Naive B cell (primary cell): ENCODE data around the gene ADTRP. TPM values are rescaled to one million over a fixed set of nuclear protein-coding genes. Genes with fewer than 3 reads are reported as not detected.

Source experiments
- ATAC-seq, 2 donors: fragments of 150-1000 bp; cut with Tn5 transposase; 2 replicates each; pipeline ENCODE4 v1.10.0; 2021; ENCODE audit warnings: low read depth in 2 of 2, mild to moderate bottlenecking in 2 of 2, moderate library complexity in 2 of 2
- DNase-seq: peaks from one replicate; pipeline ENCODE4 v3.0.0; 2022
- H3K27ac Mint-ChIP-seq, 6 donors: one replicate each; pipeline ENCODE4 v1.8.0; 2020 to 2022; ENCODE audit warnings: mild to moderate bottlenecking in 6 of 6, mixed read lengths in 6 of 6, moderate library complexity in 5 of 6, inconsistent platforms in 2 of 6
- H3K27me3 Mint-ChIP-seq, 3 donors: one replicate each; pipeline ENCODE4 v1.8.0; 2021 to 2022; ENCODE audit warnings: mixed read lengths in 3 of 3, mild to moderate bottlenecking in 1 of 3
- H3K36me3 Mint-ChIP-seq, 2 donors: one replicate each; pipeline ENCODE4 v1.8.0; 2020 to 2022; ENCODE audit warnings: mixed read lengths in 2 of 2, inconsistent platforms in 1 of 2, mild to moderate bottlenecking in 1 of 2
- H3K4me1 Mint-ChIP-seq, 3 donors: one replicate each; pipeline ENCODE4 v1.8.0; 2020 to 2022; ENCODE audit warnings: mixed read lengths in 3 of 3, inconsistent platforms in 1 of 3, mild to moderate bottlenecking in 1 of 3, moderate library complexity in 1 of 3
- H3K4me3 Mint-ChIP-seq, 8 donors: one replicate each; pipeline ENCODE4 v1.8.0; 2020 to 2022; ENCODE audit warnings: mild to moderate bottlenecking in 8 of 8, mixed read lengths in 8 of 8, moderate library complexity in 8 of 8, inconsistent platforms in 2 of 8
- H3K9me3 Mint-ChIP-seq, 7 donors: one replicate each; pipeline ENCODE4 v1.8.0; 2020 to 2022; ENCODE audit warnings: mixed read lengths in 7 of 7, mild to moderate bottlenecking in 5 of 7, inconsistent platforms in 2 of 7, moderate library complexity in 1 of 7
- polyA plus RNA-seq, 6 donors: library from polyadenylated mRNA; unstranded; fragments of 300-500 nt; fragmentation: Illumina TruSeq; gene quantifications; one replicate each; pipeline ENCODE4 v1.2.3, GENCODE V29; 2021; ENCODE audit warnings: low read depth in 6 of 6

The ADTRP gene
- polyA plus RNA-seq, 6 donors from 2014 or later = not detected

GRCh38 chr6:11712760-11713159 is 65.8 kb downstream of the ADTRP start:
- Mint-ChIP-seq H3K4me3 (no peak overlapping the region), H3K27me3 (no peaks in the 10 kb centered on the region), H3K9me3 (no peaks in the 10 kb centered on the region), H3K4me1 (peaks cover 10 to 16% (median 12%) of the 10 kb centered on the region in 3 donors), H3K36me3 (no peaks in the 10 kb centered on the region), H3K27ac (no peak overlapping the region)
- ATAC-seq = no peak
- DNase-seq = no peak

- Mint-ChIP-seq H3K36me3 (no peaks in the 10 kb centered on the region), H3K4me1 (peaks cover 10 to 16% (median 12%) of the 10 kb centered on the region in 3 donors), H3K9me3 (no peaks in the 10 kb centered on the region), H3K4me3 (no peak overlapping the region), H3K27me3 (no peaks in the 10 kb centered on the region), H3K27ac (peak overlapping the region in 1 of 6 donors; percentile 9)
- ATAC-seq (no peak), DNase-seq (no peak)
Observed at GRCh38 chr6:11711984-11712711, 66.5 kb downstream of the ADTRP start.

GRCh38 chr6:11711003-11711983 is 67.3 kb downstream of the ADTRP start:
- Mint-ChIP-seq H3K4me3 (no peak overlapping the region), H3K36me3 (no peaks in the 10 kb centered on the region), H3K27me3 (no peaks in the 10 kb centered on the region), H3K27ac (no peak overlapping the region), H3K4me1 (peaks cover 10 to 16% (median 12%) of the 10 kb centered on the region in 3 donors), H3K9me3 (no peaks in the 10 kb centered on the region)
- no peak for ATAC-seq
- no peak for DNase-seq

- Mint-ChIP-seq H3K27me3 (no peaks in the 10 kb centered on the region), H3K27ac (no peak overlapping the region), H3K4me1 (peaks cover 10 to 16% (median 11%) of the 10 kb centered on the region in 3 donors), H3K9me3 (no peaks in the 10 kb centered on the region), H3K36me3 (no peaks in the 10 kb centered on the region), H3K4me3 (no peak overlapping the region)
- ATAC-seq (no peak), DNase-seq (no peak)
Observed at GRCh38 chr6:11710311-11710761, 68.3 kb downstream of the ADTRP start.

- ATAC-seq (no peak), DNase-seq (no peak)
- Mint-ChIP-seq H3K27me3 (peaks cover 0 to 4% (median 0%) of the 10 kb centered on the region in 3 donors), H3K4me1 (no peaks in the 10 kb centered on the region), H3K27ac (no peak overlapping the region), H3K9me3 (no peaks in the 10 kb centered on the region), H3K36me3 (no peaks in the 10 kb centered on the region), H3K4me3 (no peak overlapping the region)
Observed at GRCh38 chr6:11706171-11706570, 72.4 kb downstream of the ADTRP start.

- DNase-seq = no peak
- Mint-ChIP-seq H3K27me3 (peaks cover 0 to 4% (median 0%) of the 10 kb centered on the region in 3 donors), H3K36me3 (no peaks in the 10 kb centered on the region), H3K9me3 (no peaks in the 10 kb centered on the region), H3K4me3 (no peak overlapping the region), H3K4me1 (no peaks in the 10 kb centered on the region), H3K27ac (no peak overlapping the region)
- ATAC-seq = no peak
Observed at GRCh38 chr6:11705483-11705882, 73.1 kb downstream of the ADTRP start.

GRCh38 chr6:11705069-11705468 is 73.5 kb downstream of the ADTRP start:
- no peaks in the 10 kb centered on the region for H3K4me1 Mint-ChIP-seq
- H3K36me3 Mint-ChIP-seq = no peaks in the 10 kb centered on the region
- peaks cover 0 to 4% (median 0%) of the 10 kb centered on the region in 3 donors for H3K27me3 Mint-ChIP-seq
- H3K9me3 Mint-ChIP-seq = no peaks in the 10 kb centered on the region
- no peak for ATAC-seq
- H3K27ac Mint-ChIP-seq = no peak overlapping the region
- H3K4me3 Mint-ChIP-seq = no peak overlapping the region
- no peak for DNase-seq

- Mint-ChIP-seq H3K36me3 (no peaks in the 10 kb centered on the region), H3K4me1 (no peaks in the 10 kb centered on the region), H3K27me3 (peaks cover 0 to 4% (median 0%) of the 10 kb centered on the region in 3 donors), H3K9me3 (no peaks in the 10 kb centered on the region), H3K27ac (no peak overlapping the region), H3K4me3 (no peak overlapping the region)
- DNase-seq = no peak
- ATAC-seq = no peak
Observed at GRCh38 chr6:11703725-11704124, 74.9 kb downstream of the ADTRP start.

- Mint-ChIP-seq H3K27me3 (peaks cover 0 to 4% (median 0%) of the 10 kb centered on the region in 3 donors), H3K27ac (peak overlapping the region in 1 of 6 donors; percentile 61), H3K4me3 (no peak overlapping the region), H3K36me3 (no peaks in the 10 kb centered on the region), H3K4me1 (no peaks in the 10 kb centered on the region), H3K9me3 (no peaks in the 10 kb centered on the region)
- DNase-seq (no peak), ATAC-seq (no peak)
Observed at GRCh38 chr6:11702500-11703130, 76.0 kb downstream of the ADTRP start.

- H3K27me3 Mint-ChIP-seq = peaks cover 0 to 4% (median 0%) of the 10 kb centered on the region in 3 donors
- H3K4me3 Mint-ChIP-seq = no peak overlapping the region
- no peaks in the 10 kb centered on the region for H3K36me3 Mint-ChIP-seq
- H3K27ac Mint-ChIP-seq = no peak overlapping the region
- no peaks in the 10 kb centered on the region for H3K4me1 Mint-ChIP-seq
- DNase-seq (no peak), ATAC-seq (no peak)
- H3K9me3 Mint-ChIP-seq = peaks cover 0 to 2% (median 0%) of the 10 kb centered on the region in 7 donors
Observed at GRCh38 chr6:11702089-11702488, 76.5 kb downstream of the ADTRP start.

- Mint-ChIP-seq H3K4me1 (no peaks in the 10 kb centered on the region), H3K27ac (peak overlapping the region in 1 of 6 donors; percentile 7), H3K27me3 (peaks cover 0 to 4% (median 0%) of the 10 kb centered on the region in 3 donors), H3K36me3 (no peaks in the 10 kb centered on the region), H3K9me3 (peaks cover 0 to 7% (median 0%) of the 10 kb centered on the region in 7 donors), H3K4me3 (no peak overlapping the region)
- ATAC-seq (no peak), DNase-seq (no peak)
Observed at GRCh38 chr6:11701573-11701972, 77.0 kb downstream of the ADTRP start.

- no peak overlapping the region for H3K27ac Mint-ChIP-seq
- H3K4me1 Mint-ChIP-seq = no peaks in the 10 kb centered on the region
- ATAC-seq = no peak
- DNase-seq = peak; percentile 16
- no peaks in the 10 kb centered on the region for H3K36me3 Mint-ChIP-seq
- H3K9me3 Mint-ChIP-seq = peaks cover 0 to 14% (median 0%) of the 10 kb centered on the region in 7 donors
- no peak overlapping the region for H3K4me3 Mint-ChIP-seq
- H3K27me3 Mint-ChIP-seq = peaks cover 0 to 4% (median 0%) of the 10 kb centered on the region in 3 donors
Observed at GRCh38 chr6:11700118-11700718, 78.4 kb downstream of the ADTRP start.

GRCh38 chr6:11699576-11699975 is 79.0 kb downstream of the ADTRP start:
- DNase-seq (no peak), ATAC-seq (no peak)
- H3K4me3 Mint-ChIP-seq = no peak overlapping the region
- H3K9me3 Mint-ChIP-seq = peaks cover 0 to 14% (median 0%) of the 10 kb centered on the region in 7 donors
- no peaks in the 10 kb centered on the region for H3K36me3 Mint-ChIP-seq
- H3K4me1 Mint-ChIP-seq = no peaks in the 10 kb centered on the region
- H3K27ac Mint-ChIP-seq = no peak overlapping the region
- peaks cover 0 to 4% (median 0%) of the 10 kb centered on the region in 3 donors for H3K27me3 Mint-ChIP-seq
